Activated T-cell treated with anti-CD3 and anti-CD28 coated beads, Interleukin-2, amount 50 U/mL, for 1 hour (primary cell): Measurements from ENCODE around the gene SPATA20.

Experiments
- DNase-seq: peaks from one replicate; pipeline ENCODE4 v3.0.0-alpha.2; 2020

The SPATA20 gene

GRCh38 chr17:50605429-50605828, 58.5 kb downstream of the SPATA20 start:
- no peak for DNase-seq
